ENCODE data around the gene CLINT1.
A peak's percentile ranks its signal among the peaks of the same experiment; 100 is the strongest.

- TF ChIP-seq GATA2 (IDR thresholded peaks at IDR 0.05; ENCODE audit: low read depth, low read length), result peak; percentile 60; the same call in 1 of the 2 replicates
- peak; percentile 61; the same call in 1 of the 2 replicates for TF ChIP-seq GATA3 (IDR thresholded peaks at IDR 0.05; ENCODE audit: low read depth, low read length)
Observed at GRCh38 chr5:157745041-157745456, 113.9 kb downstream of the CLINT1 start.
